Muscle layer of duodenum (tissue), 2 donors: ENCODE data around the gene SLC39A9.
"Not testable (repeated sequence)": the region's sequence is repeated elsewhere in the genome, so short reads cannot be mapped to it uniquely, and the experiment has no call there.

Source experiments
- H3K27ac ChIP-seq: one replicate; pipeline ENCODE4 v1.7.0; 2013; ENCODE audit warnings: mild to moderate bottlenecking, low read length
- H3K27me3 ChIP-seq: one replicate; pipeline ENCODE4 v1.7.0; 2013; ENCODE audit warnings: low read depth, mild to moderate bottlenecking, control low read depth, low read length
- H3K36me3 ChIP-seq, 2 donors: one replicate each; pipeline ENCODE4 v1.7.0; 2013; ENCODE audit warnings: low read length in 2 of 2, control low read depth in 1 of 2, mild to moderate bottlenecking in 1 of 2; ENCODE audit not compliant: insufficient read depth in 2 of 2, control insufficient read depth in 1 of 2
- H3K4me1 ChIP-seq, 2 donors: one replicate each; pipeline ENCODE4 v1.7.0; 2013; ENCODE audit warnings: low read length in 2 of 2, mild to moderate bottlenecking in 2 of 2, control low read depth in 1 of 2, moderate library complexity in 1 of 2; ENCODE audit not compliant: insufficient read depth in 2 of 2, control insufficient read depth in 1 of 2
- H3K4me3 ChIP-seq, 2 donors: one replicate each; pipeline ENCODE4 v1.7.0; 2013; ENCODE audit warnings: low read length in 2 of 2, low read depth in 1 of 2, mild to moderate bottlenecking in 1 of 2
- H3K9me3 ChIP-seq, 2 donors: one replicate each; pipeline ENCODE4 v1.7.0; 2013; ENCODE audit warnings: low read length in 2 of 2, control low read depth in 1 of 2, mild to moderate bottlenecking in 1 of 2; ENCODE audit not compliant: control insufficient read depth in 1 of 2
- donor health status: healthy.

SLC39A9 gene

DNA sequence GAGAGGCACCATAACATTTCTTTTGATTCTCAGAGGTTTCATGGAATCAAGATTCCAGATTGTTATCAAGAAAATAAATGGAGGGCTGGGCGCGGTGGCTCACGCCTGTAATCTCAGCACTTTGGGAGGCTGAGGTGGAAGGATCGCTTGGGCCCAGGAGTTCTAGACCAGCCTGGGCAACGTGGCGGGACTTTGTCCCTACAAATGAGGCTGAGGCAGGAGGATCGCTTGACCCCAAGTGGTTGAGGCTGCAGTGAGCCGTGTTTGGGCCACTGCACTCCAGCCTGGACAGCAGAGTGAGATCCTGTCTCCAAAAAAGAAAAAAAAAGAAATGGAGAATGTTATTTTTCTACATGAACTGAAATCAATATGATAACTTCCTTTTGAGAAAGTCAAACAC, 1.3 kb downstream of the SLC39A9 start:
- peaks cover 32 to 58% of the 10 kb centered on the region in 2 donors for H3K4me1 ChIP-seq
- no peaks in the 10 kb centered on the region for H3K9me3 ChIP-seq
- H3K36me3 ChIP-seq = peaks cover 14 to 19% of the 10 kb centered on the region in 2 donors
- H3K27ac ChIP-seq = no peak overlapping the region
- H3K4me3 ChIP-seq = peak overlapping the region; percentile 96 to 99
- no peaks in the 10 kb centered on the region for H3K27me3 ChIP-seq

- Histone ChIP-seq H3K4me3 (peak overlapping the region; percentile 96 to 99), H3K36me3 (peaks cover 11 to 15% of the 10 kb centered on the region in 2 donors), H3K27me3 (no peaks in the 10 kb centered on the region), H3K27ac (no peak overlapping the region), H3K9me3 (no peaks in the 10 kb centered on the region), H3K4me1 (peaks cover 32 to 55% of the 10 kb centered on the region in 2 donors)
Measured at GRCh38 chr14:69400154-69400553, 1.7 kb downstream of the SLC39A9 start.

GRCh38 chr14:69401841-69402240, 3.3 kb downstream of the SLC39A9 start:
- Histone ChIP-seq H3K27ac (no peak overlapping the region), H3K36me3 (peaks cover 0 to 7% of the 10 kb centered on the region in 2 donors), H3K9me3 (no peaks in the 10 kb centered on the region), H3K27me3 (no peaks in the 10 kb centered on the region), H3K4me3 (no peak overlapping the region), H3K4me1 (peaks cover 28 to 39% of the 10 kb centered on the region in 2 donors)

DNA sequence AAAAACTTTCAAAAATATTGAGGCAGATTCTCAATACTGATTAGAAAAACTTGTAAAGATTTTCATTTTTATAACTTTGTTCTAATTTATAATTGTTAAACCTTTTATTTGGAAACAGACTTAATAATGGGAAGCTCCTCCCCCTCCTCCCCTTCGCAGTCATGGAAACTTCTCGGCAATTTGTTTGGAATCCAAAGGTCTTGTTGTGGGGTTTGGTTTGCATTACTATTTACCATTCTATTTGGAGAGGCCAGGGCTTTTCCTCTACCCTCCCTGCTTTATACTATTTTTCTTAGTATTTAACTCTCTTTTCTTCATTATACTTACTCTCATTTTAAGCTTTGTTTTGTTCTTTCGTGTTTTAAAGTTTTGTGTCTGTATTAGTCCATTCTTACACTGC, 6.0 kb downstream of the SLC39A9 start:
- H3K4me3 ChIP-seq = no peak overlapping the region
- H3K36me3 ChIP-seq = no peaks in the 10 kb centered on the region
- peaks cover 19 to 27% of the 10 kb centered on the region in 2 donors for H3K4me1 ChIP-seq
- no peaks in the 10 kb centered on the region for H3K9me3 ChIP-seq
- H3K27ac ChIP-seq = no peak overlapping the region
- no peaks in the 10 kb centered on the region for H3K27me3 ChIP-seq

GRCh38 chr14:69404883-69405282, 6.4 kb downstream of the SLC39A9 start:
- Histone ChIP-seq H3K27ac (no peak overlapping the region), H3K27me3 (no peaks in the 10 kb centered on the region), H3K4me3 (no peak overlapping the region), H3K36me3 (no peaks in the 10 kb centered on the region), H3K4me1 (peaks cover 15 to 22% of the 10 kb centered on the region in 2 donors), H3K9me3 (no peaks in the 10 kb centered on the region)

DNA sequence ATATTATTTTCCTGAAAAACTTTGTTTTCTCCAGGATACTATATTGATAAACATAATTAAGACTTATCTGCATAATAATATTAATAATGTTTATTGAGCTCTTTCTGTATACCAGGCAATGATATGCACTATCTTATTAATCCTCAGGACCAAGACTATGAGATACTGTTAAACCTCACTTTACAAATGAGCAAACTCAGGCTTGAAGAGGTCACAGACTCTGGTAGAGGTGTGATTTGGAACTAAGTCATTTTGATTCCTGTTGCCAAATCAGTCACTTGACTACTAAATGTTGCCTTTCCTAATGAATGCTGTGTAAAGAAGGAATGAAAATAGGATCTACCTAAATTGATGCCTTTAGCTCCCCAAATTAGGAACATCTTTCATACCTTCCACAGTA, 7.3 kb downstream of the SLC39A9 start:
- Histone ChIP-seq H3K4me3 (no peak overlapping the region), H3K27ac (no peak overlapping the region), H3K4me1 (peaks cover 7 to 14% of the 10 kb centered on the region in 2 donors), H3K9me3 (no peaks in the 10 kb centered on the region), H3K36me3 (no peaks in the 10 kb centered on the region), H3K27me3 (no peaks in the 10 kb centered on the region)

- Histone ChIP-seq H3K4me3 (no peak overlapping the region), H3K36me3 (no peaks in the 10 kb centered on the region), H3K27me3 (no peaks in the 10 kb centered on the region), H3K9me3 (no peaks in the 10 kb centered on the region), H3K4me1 (no peaks in the 10 kb centered on the region), H3K27ac (no peak overlapping the region)
Measured at GRCh38 chr14:69408331-69408960, 10.0 kb downstream of the SLC39A9 start.

DNA sequence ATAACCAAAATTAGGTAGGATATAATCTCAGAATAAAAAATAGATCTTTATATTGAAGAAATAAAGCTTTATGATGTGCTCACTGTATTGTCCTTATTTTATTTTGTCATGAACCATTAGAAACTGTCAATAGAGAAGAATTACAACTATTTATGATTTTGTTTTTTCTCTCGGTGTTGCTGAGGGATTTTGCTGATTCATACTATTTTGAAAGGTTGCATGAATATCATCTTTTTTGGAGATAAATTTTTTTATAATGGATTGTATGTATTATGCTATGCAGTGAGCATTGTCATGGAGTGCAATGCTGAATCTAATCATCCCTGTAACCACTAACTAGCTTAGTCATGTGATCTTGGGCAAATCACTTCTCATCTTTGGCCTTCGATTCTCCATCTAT, 15.0 kb downstream of the SLC39A9 start:
- H3K9me3 ChIP-seq = no peaks in the 10 kb centered on the region
- H3K4me1 ChIP-seq = no peaks in the 10 kb centered on the region
- no peak overlapping the region for H3K4me3 ChIP-seq
- no peak overlapping the region for H3K27ac ChIP-seq
- no peaks in the 10 kb centered on the region for H3K27me3 ChIP-seq
- no peaks in the 10 kb centered on the region for H3K36me3 ChIP-seq

DNA sequence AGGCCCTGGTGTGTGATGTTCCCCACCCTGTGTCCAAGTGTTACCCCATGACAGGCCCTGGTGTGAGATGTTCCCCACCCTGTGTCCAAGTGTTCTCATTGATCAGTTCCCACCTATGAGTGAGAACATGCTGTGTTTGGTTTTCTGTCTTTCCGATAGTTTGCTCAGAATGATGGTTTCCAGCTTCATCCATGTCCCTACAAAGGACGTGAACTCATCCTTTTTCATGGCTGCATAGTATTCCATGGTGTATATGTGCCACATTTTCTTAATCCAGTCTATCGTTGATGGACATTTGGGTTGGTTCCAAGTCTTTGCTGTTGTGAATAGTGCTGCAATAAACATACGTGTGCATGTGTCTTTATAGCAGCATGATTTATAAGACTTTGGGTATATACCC, 17.6 kb downstream of the SLC39A9 start:
- H3K4me3 ChIP-seq, H3K27me3 ChIP-seq, H3K9me3 ChIP-seq, H3K4me1 ChIP-seq, H3K27ac ChIP-seq, H3K36me3 ChIP-seq: not testable (repeated sequence)

DNA sequence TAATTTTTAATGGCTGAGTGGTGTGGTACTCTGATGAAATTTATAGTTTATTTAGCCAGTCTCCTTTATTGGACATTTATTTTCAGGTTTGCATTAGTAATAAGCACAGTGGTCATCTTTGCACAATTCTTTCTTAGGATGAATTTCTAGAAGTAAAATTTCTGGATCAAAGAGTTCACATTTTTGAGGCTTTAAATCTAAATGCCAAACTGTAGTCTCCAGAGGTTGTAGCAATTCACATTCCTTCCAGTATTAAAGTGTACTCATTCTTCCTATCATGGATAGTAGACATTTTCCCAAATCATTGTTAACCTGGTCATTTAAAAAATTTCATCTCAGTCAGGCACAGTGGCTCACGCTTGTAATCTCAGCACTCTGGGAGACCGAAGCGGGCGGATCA, 24.8 kb downstream of the SLC39A9 start:
- Histone ChIP-seq H3K36me3 (peaks cover 22% of the 10 kb centered on the region in 2 donors), H3K9me3 (no peaks in the 10 kb centered on the region), H3K4me1 (no peaks in the 10 kb centered on the region), H3K27me3 (no peaks in the 10 kb centered on the region), H3K27ac (no peak overlapping the region), H3K4me3 (no peak overlapping the region)

DNA sequence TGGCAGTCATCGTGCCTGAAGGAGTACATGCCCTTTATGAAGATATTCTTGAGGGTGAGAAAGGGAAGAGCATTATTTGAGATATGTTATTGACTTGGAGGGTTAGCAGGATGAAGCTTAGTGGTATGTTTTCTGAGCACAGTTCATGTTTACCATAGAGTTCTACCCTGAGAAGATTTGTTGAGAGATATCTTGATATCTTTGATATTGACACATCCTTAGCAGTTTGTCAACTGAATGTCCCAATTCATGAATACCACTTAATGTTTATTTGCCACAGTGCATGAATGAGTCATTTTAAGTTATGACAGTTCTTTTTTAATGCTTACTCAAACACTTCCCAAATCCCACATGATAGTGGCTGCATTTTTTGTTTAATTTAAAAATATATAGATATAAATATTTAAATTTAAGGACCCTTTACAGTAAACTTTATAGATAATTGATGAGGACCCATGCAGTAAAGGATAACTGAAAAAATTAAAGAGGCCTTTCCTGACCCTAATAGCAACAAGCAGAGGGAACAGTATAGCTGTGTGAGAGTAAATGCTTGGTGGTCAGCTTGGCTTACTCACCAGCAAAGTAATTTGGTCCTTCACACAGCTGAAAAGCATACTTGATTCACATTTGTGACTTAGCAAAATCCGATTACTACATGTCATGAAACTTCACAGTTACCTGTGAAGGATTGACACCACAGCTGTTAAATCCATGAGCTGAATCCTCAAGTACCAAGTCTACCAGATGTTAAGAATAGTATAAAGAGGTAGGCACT, 25.8 kb downstream of the SLC39A9 start:
- H3K27ac ChIP-seq = no peak overlapping the region
- H3K27me3 ChIP-seq = no peaks in the 10 kb centered on the region
- H3K36me3 ChIP-seq = peaks cover 22% of the 10 kb centered on the region in 2 donors
- no peak overlapping the region for H3K4me3 ChIP-seq
- H3K9me3 ChIP-seq = no peaks in the 10 kb centered on the region
- H3K4me1 ChIP-seq = no peaks in the 10 kb centered on the region
